ENCODE data around the gene ARPC1A. TPM values are rescaled to one million over a fixed set of nuclear protein-coding genes. Genes with fewer than 3 reads are reported as not detected.

ARPC1A gene
- total and polyA plus RNA-seq, 8 donors, result 32.8 to 90.9 (median 62.7) TPM

GRCh38 chr7:99290980-99291607 lies 34.6 kb upstream of the ARPC1A start:
- H3K4me3 ChIP-seq, result no peak overlapping the region
- no peaks in the 10 kb centered on the region for H3K9me3 ChIP-seq
- intact Hi-C loops (cut with DNase I), result no loop called here
- ATAC-seq, result no peak
- H3K27ac ChIP-seq, result no peak overlapping the region
- TF ChIP-seq CTCF (IDR thresholded peaks at IDR 0.05), result no peak
- 84 to 93% methylated on average over 10 of the region's 10 CpGs for WGBS, 2 donors
- H3K4me1 ChIP-seq, result no peaks in the 10 kb centered on the region
- DNase-seq, result no peak
- FAIRE-seq, result no peak
- no peaks in the 10 kb centered on the region for H3K36me3 ChIP-seq
- no peaks in the 10 kb centered on the region for H3K27me3 ChIP-seq

- no peak overlapping the region for H3K4me3 ChIP-seq
- intact Hi-C loops (cut with DNase I), result no loop called here
- H3K27me3 ChIP-seq, result no peaks in the 10 kb centered on the region
- WGBS, 2 donors, result 90 to 96% methylated on average over 14 of the region's 14 CpGs
- no peaks in the 10 kb centered on the region for H3K4me1 ChIP-seq
- H3K36me3 ChIP-seq, result no peaks in the 10 kb centered on the region
- ATAC-seq (no peak), DNase-seq (no peak), FAIRE-seq (no peak)
- no peaks in the 10 kb centered on the region for H3K9me3 ChIP-seq
- no peak overlapping the region for H3K27ac ChIP-seq
- TF ChIP-seq CTCF (IDR thresholded peaks at IDR 0.05), result no peak
Measured at GRCh38 chr7:99292127-99292526, 33.6 kb upstream of the ARPC1A start.

GRCh38 chr7:99293167-99293566 lies 32.5 kb upstream of the ARPC1A start:
- Histone ChIP-seq H3K27ac (no peak overlapping the region), H3K4me1 (no peaks in the 10 kb centered on the region), H3K9me3 (no peaks in the 10 kb centered on the region), H3K36me3 (no peaks in the 10 kb centered on the region), H3K27me3 (no peaks in the 10 kb centered on the region), H3K4me3 (no peak overlapping the region)
- FAIRE-seq (no peak), DNase-seq (no peak), ATAC-seq (no peak)
- TF ChIP-seq CTCF (IDR thresholded peaks at IDR 0.05), result no peak
- WGBS, 2 donors, result 98 to 100% methylated on average over 1 of the region's 1 CpG
- intact Hi-C loops (cut with DNase I), result no loop called here

- ATAC-seq, result no peak
- intact Hi-C loops (cut with DNase I), result no loop called here
- Histone ChIP-seq H3K27ac (no peak overlapping the region), H3K36me3 (no peaks in the 10 kb centered on the region), H3K9me3 (no peaks in the 10 kb centered on the region), H3K27me3 (no peaks in the 10 kb centered on the region), H3K4me3 (no peak overlapping the region), H3K4me1 (no peaks in the 10 kb centered on the region)
- no peak for FAIRE-seq
- 69 to 70% methylated on average over 4 of the region's 4 CpGs for WGBS, 2 donors
- no peak for TF ChIP-seq CTCF (IDR thresholded peaks at IDR 0.05)
- DNase-seq, result no peak
Measured at GRCh38 chr7:99293650-99294049, 32.0 kb upstream of the ARPC1A start.

GRCh38 chr7:99296471-99296870 lies 29.2 kb upstream of the ARPC1A start:
- Histone ChIP-seq H3K9me3 (no peaks in the 10 kb centered on the region), H3K4me1 (no peaks in the 10 kb centered on the region), H3K36me3 (no peaks in the 10 kb centered on the region), H3K27me3 (no peaks in the 10 kb centered on the region), H3K4me3 (no peak overlapping the region), H3K27ac (no peak overlapping the region)
- TF ChIP-seq CTCF (IDR thresholded peaks at IDR 0.05), result no peak
- DNase-seq, result no peak
- 84 to 87% methylated on average over 5 of the region's 5 CpGs for WGBS, 2 donors
- no peak for FAIRE-seq
- no peak for ATAC-seq
- intact Hi-C loops (cut with DNase I), result no loop called here
